HG03025 (cell line): ENCODE measurements around the gene PTGR1.
"Not testable (repeated sequence)": the region's sequence is repeated elsewhere in the genome, so short reads cannot be mapped to it uniquely, and the experiment has no call there.

ENCODE experiments used
- ATAC-seq: cut with Tn5 transposase; IDR thresholded peaks from one replicate; pipeline ENCODE4 v1.9.1; 2021; ENCODE audit warnings: mild to moderate bottlenecking, moderate library complexity; ENCODE audit not compliant: unreplicated experiment, low FRiP score

PTGR1 gene

GRCh38 chr9:111615928-111616327 lies 16.5 kb upstream of the PTGR1 start:
- no peak for ATAC-seq

- no peak for ATAC-seq
These were observed 14.1 kb upstream of the PTGR1 start for GRCh38 chr9:111613436-111614040.

GRCh38 chr9:111610845-111611244 lies 11.4 kb upstream of the PTGR1 start:
- no peak for ATAC-seq

- no peak for ATAC-seq
These were observed 10.7 kb upstream of the PTGR1 start for GRCh38 chr9:111610149-111610548.

GRCh38 chr9:111605041-111605559 lies 5.7 kb upstream of the PTGR1 start:
- no peak for ATAC-seq

- no peak for ATAC-seq
These were observed 4.7 kb upstream of the PTGR1 start for GRCh38 chr9:111604054-111604615.

- no peak for ATAC-seq
These were observed 3.6 kb upstream of the PTGR1 start for GRCh38 chr9:111603041-111603440.

- ATAC-seq = no peak
These were observed 2.0 kb upstream of the PTGR1 start for GRCh38 chr9:111601237-111602018.

GRCh38 chr9:111599955-111600343 lies 502 bp upstream of the PTGR1 start:
- no peak for ATAC-seq

- ATAC-seq = no peak
These were observed 735 bp downstream of the PTGR1 start for GRCh38 chr9:111598733-111599091.

GRCh38 chr9:111597852-111598732 lies 1.4 kb downstream of the PTGR1 start:
- no peak for ATAC-seq

GRCh38 chr9:111588846-111589245 lies 10.6 kb downstream of the PTGR1 start:
- no peak for ATAC-seq

GRCh38 chr9:111586378-111586777 lies 13.1 kb downstream of the PTGR1 start:
- ATAC-seq = no peak

- no peak for ATAC-seq
These were observed 16.6 kb downstream of the PTGR1 start for GRCh38 chr9:111582888-111583287.

- ATAC-seq = no peak
These were observed 26.4 kb downstream of the PTGR1 start for GRCh38 chr9:111572950-111573604.

GRCh38 chr9:111568127-111568526 lies 31.3 kb downstream of the PTGR1 start:
- not testable (repeated sequence) for ATAC-seq

- ATAC-seq = no peak
These were observed 33.2 kb downstream of the PTGR1 start for GRCh38 chr9:111566234-111566633.

GRCh38 chr9:111561165-111561719 lies 38.2 kb downstream of the PTGR1 start:
- ATAC-seq = no peak

- ATAC-seq = no peak
These were observed 40.3 kb downstream of the PTGR1 start for GRCh38 chr9:111559000-111559610.
